PC-9 (cell line): Measurements from ENCODE around the gene GUCY1A2.

Source experiments
- EZH2 ChIP-seq: fragments of 200-600 bp; sonication (generic); IDR thresholded peaks from 2 replicates; pipeline ENCODE4 v1.8.0; 2017; ENCODE audit warnings: antibody characterized with exemption, low read depth
- TF ChIP-seq, protein P1 (sequence below): fragments of 200-600 bp; sonication (generic); conservative IDR thresholded peaks from 2 replicates; pipeline ENCODE4 v1.6.1; 2017; ENCODE audit warnings: mixed run types, antibody characterized with exemption, mild to moderate bottlenecking, moderate library complexity

DNA sequence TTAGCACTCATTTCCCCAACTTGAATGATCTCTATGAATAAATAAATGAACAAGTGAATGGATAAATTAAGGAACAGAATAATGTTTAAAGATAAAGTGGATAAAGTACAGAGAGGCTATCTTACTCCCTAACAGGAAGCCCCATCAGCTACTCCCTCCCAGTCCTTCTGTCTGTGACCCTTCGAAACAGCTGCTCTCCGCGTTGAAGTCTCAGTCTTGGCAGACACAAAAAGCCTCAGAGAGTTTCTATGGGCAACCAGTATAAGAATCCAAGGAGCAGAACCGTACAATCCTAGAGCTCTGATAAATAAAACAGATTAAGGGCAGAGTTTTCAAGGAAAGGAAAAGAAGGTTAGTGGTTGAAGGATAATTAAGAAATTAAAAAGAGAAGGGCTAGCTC, 35.0 kb downstream of the GUCY1A2 start:
- TF ChIP-seq, protein P1, sequence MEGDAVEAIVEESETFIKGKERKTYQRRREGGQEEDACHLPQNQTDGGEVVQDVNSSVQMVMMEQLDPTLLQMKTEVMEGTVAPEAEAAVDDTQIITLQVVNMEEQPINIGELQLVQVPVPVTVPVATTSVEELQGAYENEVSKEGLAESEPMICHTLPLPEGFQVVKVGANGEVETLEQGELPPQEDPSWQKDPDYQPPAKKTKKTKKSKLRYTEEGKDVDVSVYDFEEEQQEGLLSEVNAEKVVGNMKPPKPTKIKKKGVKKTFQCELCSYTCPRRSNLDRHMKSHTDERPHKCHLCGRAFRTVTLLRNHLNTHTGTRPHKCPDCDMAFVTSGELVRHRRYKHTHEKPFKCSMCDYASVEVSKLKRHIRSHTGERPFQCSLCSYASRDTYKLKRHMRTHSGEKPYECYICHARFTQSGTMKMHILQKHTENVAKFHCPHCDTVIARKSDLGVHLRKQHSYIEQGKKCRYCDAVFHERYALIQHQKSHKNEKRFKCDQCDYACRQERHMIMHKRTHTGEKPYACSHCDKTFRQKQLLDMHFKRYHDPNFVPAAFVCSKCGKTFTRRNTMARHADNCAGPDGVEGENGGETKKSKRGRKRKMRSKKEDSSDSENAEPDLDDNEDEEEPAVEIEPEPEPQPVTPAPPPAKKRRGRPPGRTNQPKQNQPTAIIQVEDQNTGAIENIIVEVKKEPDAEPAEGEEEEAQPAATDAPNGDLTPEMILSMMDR = no peak
- no peak for TF ChIP-seq EZH2
